DOHH2 (cell line): ENCODE data around the gene PYGB.

Experiments used
- H3F3A ChIP-seq: fragments of 200-600 bp; sonication (generic), shearing (Covaris generic); 2 replicates; pipeline ENCODE4 v1.6.0; 2016; ENCODE audit warnings: antibody characterized with exemption, mild to moderate bottlenecking; ENCODE audit not compliant: control insufficient read depth, insufficient read depth
- H3K27ac ChIP-seq: fragments of 200-600 bp; sonication (generic); 2 replicates; pipeline ENCODE4 v1.5.1; 2014; ENCODE audit warnings: low read depth, mild to moderate bottlenecking, low read length, moderate library complexity
- H3K27me3 ChIP-seq: fragments of 200-600 bp; sonication (generic); 2 replicates; pipeline ENCODE4 v1.6.1; 2014; ENCODE audit warnings: mild to moderate bottlenecking, low read length, mixed read lengths; ENCODE audit not compliant: control insufficient read depth
- H3K36me3 ChIP-seq: fragments of 200-600 bp; sonication (generic); 2 replicates; pipeline ENCODE4 v1.6.1; 2014; ENCODE audit warnings: mild to moderate bottlenecking, low read length, moderate library complexity, mixed read lengths; ENCODE audit not compliant: control insufficient read depth
- H3K4me1 ChIP-seq: fragments of 200-600 bp; sonication (generic); 2 replicates; pipeline ENCODE4 v1.6.1; 2014; ENCODE audit warnings: mild to moderate bottlenecking, low read length, mixed read lengths; ENCODE audit not compliant: control insufficient read depth
- H3K4me2 ChIP-seq: fragments of 200-600 bp; sonication (generic); 2 replicates; pipeline ENCODE4 v1.6.0; 2014; ENCODE audit warnings: mild to moderate bottlenecking, low read length, moderate library complexity
- H3K4me3 ChIP-seq: fragments of 200-600 bp; sonication (generic); 2 replicates; pipeline ENCODE4 v1.5.1; 2014; ENCODE audit warnings: mild to moderate bottlenecking, low read length, mixed read lengths
- H3K79me2 ChIP-seq: fragments of 200-600 bp; sonication (generic); 2 replicates; pipeline ENCODE4 v1.6.1; 2014; ENCODE audit warnings: mild to moderate bottlenecking, low read length, mixed read lengths; ENCODE audit not compliant: control insufficient read depth
- H3K9me2 ChIP-seq: fragments of 200-600 bp; sonication (generic); replicated peaks from 2 replicates; pipeline ENCODE4 v1.6.1; 2014; ENCODE audit warnings: mild to moderate bottlenecking, low read length, mixed read lengths; ENCODE audit not compliant: control insufficient read depth
- H3K9me3 ChIP-seq: fragments of 200-600 bp; sonication (generic); 2 replicates; pipeline ENCODE4 v1.6.1; 2014; ENCODE audit warnings: antibody characterized with exemption, low read length, mixed read lengths; ENCODE audit not compliant: control insufficient read depth, insufficient read depth
- H4K20me1 ChIP-seq: fragments of 200-600 bp; sonication (generic); 2 replicates; pipeline ENCODE4 v1.6.0; 2014; ENCODE audit warnings: low read depth, mild to moderate bottlenecking, antibody characterized with exemption, low read length, moderate library complexity; ENCODE audit not compliant: control insufficient read depth, insufficient read depth
- CTCF ChIP-seq: fragments of 200-600 bp; sonication (generic); IDR thresholded peaks from one replicate; pipeline ENCODE4 v1.5.1; 2014; ENCODE audit warnings: antibody characterized with exemption, mild to moderate bottlenecking, low read depth, low read length; ENCODE audit not compliant: poor library complexity, severe bottlenecking
- EZH2phosphoT487 ChIP-seq: fragments of 200-600 bp; sonication (generic); IDR thresholded peaks from 2 replicates; pipeline ENCODE4 v1.6.1; 2017; ENCODE audit warnings: borderline replicate concordance, mild to moderate bottlenecking, antibody characterized with exemption, low read length, moderate library complexity, mixed read lengths

Gene PYGB

GRCh38 chr20:25290646-25291431 lies 43.0 kb downstream of the PYGB start:
- Histone ChIP-seq H3K36me3 (no peaks in the 10 kb centered on the region), H3K27ac (no peak overlapping the region), H3K4me2 (no peak overlapping the region), H4K20me1 (no peaks in the 10 kb centered on the region), H3K4me3 (no peak overlapping the region), H3F3A (no peaks in the 10 kb centered on the region; the same call in 1 of the 2 replicates), H3K9me2 (no peaks in the 10 kb centered on the region), H3K4me1 (no peaks in the 10 kb centered on the region), H3K9me3 (no peaks in the 10 kb centered on the region), H3K79me2 (no peaks in the 10 kb centered on the region), H3K27me3 (no peaks in the 10 kb centered on the region)
- TF ChIP-seq EZH2phosphoT487 = no peak
- no peak for TF ChIP-seq CTCF

- Histone ChIP-seq H3K9me3 (no peaks in the 10 kb centered on the region), H3K36me3 (peaks cover 4% of the 10 kb centered on the region), H4K20me1 (no peaks in the 10 kb centered on the region), H3K79me2 (no peaks in the 10 kb centered on the region), H3K9me2 (no peaks in the 10 kb centered on the region), H3K27ac (no peak overlapping the region), H3F3A (no peaks in the 10 kb centered on the region; the same call in 1 of the 2 replicates), H3K27me3 (no peaks in the 10 kb centered on the region), H3K4me3 (no peak overlapping the region), H3K4me1 (no peaks in the 10 kb centered on the region; the same call in 1 of the 2 replicates), H3K4me2 (no peak overlapping the region)
- no peak for TF ChIP-seq EZH2phosphoT487
- TF ChIP-seq CTCF = no peak
These were observed 43.7 kb downstream of the PYGB start for GRCh38 chr20:25291432-25292133.

- no peak overlapping the region for H3K4me3 ChIP-seq
- H3K4me2 ChIP-seq = no peak overlapping the region
- no peak overlapping the region for H3K27ac ChIP-seq
- no peaks in the 10 kb centered on the region; the same call in 1 of the 2 replicates for H4K20me1 ChIP-seq
- TF ChIP-seq CTCF (no peak), EZH2phosphoT487 (no peak)
- H3K4me1 ChIP-seq = peaks cover 7% of the 10 kb centered on the region
- H3K79me2 ChIP-seq = no peaks in the 10 kb centered on the region
- no peaks in the 10 kb centered on the region for H3K27me3 ChIP-seq
- H3K9me2 ChIP-seq = no peaks in the 10 kb centered on the region
- H3F3A ChIP-seq = no peaks in the 10 kb centered on the region; the same call in 1 of the 2 replicates
- peaks cover 4% of the 10 kb centered on the region for H3K36me3 ChIP-seq
- no peaks in the 10 kb centered on the region for H3K9me3 ChIP-seq
These were observed 44.4 kb downstream of the PYGB start for GRCh38 chr20:25292176-25292891.
